Measurements from ENCODE around the gene PRKCH. TPM values are rescaled to one million over a fixed set of nuclear protein-coding genes. Genes with fewer than 3 reads are reported as not detected.

The PRKCH gene
- total RNA-seq, 2 experiments from 2014 or later = 193 to 194 TPM

GRCh38 chr14:61568572-61569011 is 247.2 kb downstream of the PRKCH start:
- ATAC-seq (peak; percentile 56), DNase-seq (peak; percentile 72)
- ChIA-PET CTCF (interaction anchor here (0.8 to 2.5 kb wide), 7 partner anchors 10 to 152 kb away, joined by 3 to 10 read pairs (median 5); no protein-coding TSS in a partner anchor), POLR2A (interaction anchor here (1.3 to 1.8 kb wide), 5 partner anchors 16 to 99 kb away, joined by 3 to 8 read pairs (median 4); no protein-coding TSS in a partner anchor)
- peak overlapping the region; percentile 78 for H3K27ac Mint-ChIP-seq
- intact Hi-C loops (cut with micrococcal nuclease) = loop anchor here (5.0 kb wide), 1 partner anchor 41 kb away; no protein-coding TSS in a partner anchor
- H3K4me3 Mint-ChIP-seq = peak overlapping the region; percentile 52
- H3K4me1 Mint-ChIP-seq (ENCODE audit: low read depth) = peaks cover 69% of the 10 kb centered on the region
- no peak for TF ChIP-seq CTCF (IDR thresholded peaks at IDR 0.05)
- peaks cover 5% of the 10 kb centered on the region for H3K9me3 Mint-ChIP-seq
- peaks cover 18% of the 10 kb centered on the region for H3K36me3 Mint-ChIP-seq (ENCODE audit: low read depth)
- no peaks in the 10 kb centered on the region for H3K27me3 Mint-ChIP-seq

GRCh38 chr14:61569308-61569707 is 247.9 kb downstream of the PRKCH start:
- POLR2A ChIA-PET = interaction anchor here (0.9 to 1.8 kb wide), 7 partner anchors 17 to 98 kb away, joined by 3 to 8 read pairs (median 4); no protein-coding TSS in a partner anchor
- Mint-ChIP-seq H3K4me1 (ENCODE audit: low read depth) (peaks cover 69% of the 10 kb centered on the region), H3K27ac (peak overlapping the region; percentile 78), H3K9me3 (peaks cover 5% of the 10 kb centered on the region), H3K36me3 (ENCODE audit: low read depth) (peaks cover 13% of the 10 kb centered on the region), H3K27me3 (no peaks in the 10 kb centered on the region), H3K4me3 (peak overlapping the region; percentile 36)
- no peak for DNase-seq
- no peak for TF ChIP-seq CTCF (IDR thresholded peaks at IDR 0.05)
- CTCF ChIA-PET = interaction anchor here (0.8 to 2.5 kb wide), 10 partner anchors 12 to 151 kb away, joined by 3 to 10 read pairs (median 4); no protein-coding TSS in a partner anchor
- peak; percentile 12 for ATAC-seq
- intact Hi-C loops (cut with micrococcal nuclease) = loop anchor here (5.0 kb wide), 1 partner anchor 42 kb away; no protein-coding TSS in a partner anchor

GRCh38 chr14:61569812-61570548 is 248.6 kb downstream of the PRKCH start:
- TF ChIP-seq CTCF (IDR thresholded peaks at IDR 0.05) = no peak
- ChIA-PET CTCF (interaction anchor here (1.0 to 2.5 kb wide), 10 partner anchors 11 to 268 kb away, joined by 3 to 10 read pairs (median 4); no protein-coding TSS in a partner anchor), POLR2A (interaction anchor here (0.9 to 1.8 kb wide), 8 partner anchors 12 to 139 kb away, joined by 3 to 8 read pairs (median 4); no protein-coding TSS in a partner anchor)
- intact Hi-C loops (cut with micrococcal nuclease) = loop anchor here (5.0 to 10.0 kb wide), 3 partner anchors 43 to 265 kb away; no protein-coding TSS in a partner anchor
- H3K4me1 Mint-ChIP-seq (ENCODE audit: low read depth) = peaks cover 66% of the 10 kb centered on the region
- peak; percentile 82 for DNase-seq
- H3K27me3 Mint-ChIP-seq = no peaks in the 10 kb centered on the region
- peak overlapping the region; percentile 78 for H3K27ac Mint-ChIP-seq
- H3K36me3 Mint-ChIP-seq (ENCODE audit: low read depth) = peaks cover 13% of the 10 kb centered on the region
- H3K4me3 Mint-ChIP-seq = peak overlapping the region; percentile 36
- peak; percentile 76 for ATAC-seq
- H3K9me3 Mint-ChIP-seq = peaks cover 5% of the 10 kb centered on the region

GRCh38 chr14:61570549-61571290 is 249.3 kb downstream of the PRKCH start:
- TF ChIP-seq CTCF (IDR thresholded peaks at IDR 0.05) = no peak
- Mint-ChIP-seq H3K27me3 (no peaks in the 10 kb centered on the region), H3K36me3 (ENCODE audit: low read depth) (peaks cover 10% of the 10 kb centered on the region), H3K4me1 (ENCODE audit: low read depth) (peaks cover 68% of the 10 kb centered on the region), H3K27ac (peak overlapping the region; percentile 78), H3K4me3 (no peak overlapping the region), H3K9me3 (peaks cover 5% of the 10 kb centered on the region)
- no peak for ATAC-seq
- ChIA-PET POLR2A (interaction anchor here (0.7 to 1.8 kb wide), 9 partner anchors 8 to 139 kb away, joined by 3 to 8 read pairs (median 4); no protein-coding TSS in a partner anchor), CTCF (interaction anchor here (1.0 to 2.5 kb wide), 8 partner anchors 10 to 267 kb away, joined by 3 to 10 read pairs (median 4); no protein-coding TSS in a partner anchor)
- intact Hi-C loops (cut with micrococcal nuclease) = loop anchor here (5.0 to 10.0 kb wide), 2 partner anchors 98 to 264 kb away; no protein-coding TSS in a partner anchor
- no peak for DNase-seq

Data from activated CD8-positive, alpha-beta T cell treated with anti-CD3 and anti-CD28 coated beads for 36 hours (primary cell).